ENCODE data around the gene ERGIC3.

DNA sequence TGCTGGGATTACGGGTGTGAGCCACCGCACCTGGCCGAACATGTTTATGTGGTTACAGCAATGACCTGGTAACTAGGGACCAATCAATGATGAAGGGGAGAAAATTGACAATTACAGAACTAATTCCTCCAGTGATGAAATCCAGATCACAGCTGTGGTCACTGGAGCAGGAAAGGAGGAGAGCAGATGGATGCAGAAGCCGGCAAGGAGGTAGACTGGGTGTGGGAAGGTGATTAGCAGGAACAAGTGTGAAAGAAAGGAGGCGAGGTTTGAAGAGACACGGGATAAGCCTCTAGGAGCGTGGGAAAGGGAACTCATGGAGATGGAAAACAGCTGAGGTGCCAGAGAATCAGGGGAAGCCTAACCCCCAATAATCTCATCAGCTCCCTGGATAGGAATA is 56.6 kb downstream of the ERGIC3 start:
- TF ChIP-seq, protein P1, sequence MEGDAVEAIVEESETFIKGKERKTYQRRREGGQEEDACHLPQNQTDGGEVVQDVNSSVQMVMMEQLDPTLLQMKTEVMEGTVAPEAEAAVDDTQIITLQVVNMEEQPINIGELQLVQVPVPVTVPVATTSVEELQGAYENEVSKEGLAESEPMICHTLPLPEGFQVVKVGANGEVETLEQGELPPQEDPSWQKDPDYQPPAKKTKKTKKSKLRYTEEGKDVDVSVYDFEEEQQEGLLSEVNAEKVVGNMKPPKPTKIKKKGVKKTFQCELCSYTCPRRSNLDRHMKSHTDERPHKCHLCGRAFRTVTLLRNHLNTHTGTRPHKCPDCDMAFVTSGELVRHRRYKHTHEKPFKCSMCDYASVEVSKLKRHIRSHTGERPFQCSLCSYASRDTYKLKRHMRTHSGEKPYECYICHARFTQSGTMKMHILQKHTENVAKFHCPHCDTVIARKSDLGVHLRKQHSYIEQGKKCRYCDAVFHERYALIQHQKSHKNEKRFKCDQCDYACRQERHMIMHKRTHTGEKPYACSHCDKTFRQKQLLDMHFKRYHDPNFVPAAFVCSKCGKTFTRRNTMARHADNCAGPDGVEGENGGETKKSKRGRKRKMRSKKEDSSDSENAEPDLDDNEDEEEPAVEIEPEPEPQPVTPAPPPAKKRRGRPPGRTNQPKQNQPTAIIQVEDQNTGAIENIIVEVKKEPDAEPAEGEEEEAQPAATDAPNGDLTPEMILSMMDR (IDR thresholded peaks at IDR 0.05; ENCODE audit: low read length) = no peak
- TF ChIP-seq EZH2 (IDR thresholded peaks at IDR 0.05; ENCODE audit: borderline replicate concordance, low read length) = no peak
